Mesothelial cell of epicardium (in vitro differentiated cells): ENCODE measurements around the gene TICRR. TPM values are rescaled to one million over a fixed set of nuclear protein-coding genes. Genes with fewer than 3 reads are reported as not detected.
A peak's percentile ranks its signal among the peaks of the same experiment; 100 is the strongest.

ENCODE experiments used
- DNase-seq, 2 experiments: peaks; one replicate each; pipeline ENCODE4 v3.0.0; 2021; ENCODE audit warnings: low spot score in 2 of 2; ENCODE audit not compliant: unreplicated experiment in 2 of 2
- H3K27ac Mint-ChIP-seq: 2 replicates; pipeline ENCODE4 v1.8.0; 2021; ENCODE audit warnings: mixed read lengths
- H3K27me3 Mint-ChIP-seq: 2 replicates; pipeline ENCODE4 v1.8.0; 2021; ENCODE audit warnings: low read depth, mixed read lengths
- H3K36me3 Mint-ChIP-seq: 2 replicates; pipeline ENCODE4 v1.8.0; 2021; ENCODE audit warnings: mixed read lengths
- H3K4me1 Mint-ChIP-seq: 2 replicates; pipeline ENCODE4 v1.8.0; 2021; ENCODE audit warnings: mixed read lengths
- H3K4me3 Mint-ChIP-seq: 2 replicates; pipeline ENCODE4 v1.8.0; 2021; ENCODE audit warnings: mild to moderate bottlenecking, moderate library complexity, mixed read lengths
- H3K9me3 Mint-ChIP-seq: 2 replicates; pipeline ENCODE4 v1.8.0; 2021; ENCODE audit warnings: mixed read lengths
- total RNA-seq: library from RNA; stranded (reverse); gene quantifications from 3 replicates; pipeline ENCODE4 v1.2.1, GENCODE V29; 2021
- TF ChIP-seq, protein P1 (sequence below): fragments of 200-600 bp; sonication (generic); IDR thresholded peaks from one replicate; pipeline ENCODE4 v1.5.0; 2021; ENCODE audit warnings: antibody characterized with exemption; ENCODE audit not compliant: unreplicated experiment

TICRR gene
- total RNA-seq, 1 donor from 2014 or later: 10.2 TPM

DNA sequence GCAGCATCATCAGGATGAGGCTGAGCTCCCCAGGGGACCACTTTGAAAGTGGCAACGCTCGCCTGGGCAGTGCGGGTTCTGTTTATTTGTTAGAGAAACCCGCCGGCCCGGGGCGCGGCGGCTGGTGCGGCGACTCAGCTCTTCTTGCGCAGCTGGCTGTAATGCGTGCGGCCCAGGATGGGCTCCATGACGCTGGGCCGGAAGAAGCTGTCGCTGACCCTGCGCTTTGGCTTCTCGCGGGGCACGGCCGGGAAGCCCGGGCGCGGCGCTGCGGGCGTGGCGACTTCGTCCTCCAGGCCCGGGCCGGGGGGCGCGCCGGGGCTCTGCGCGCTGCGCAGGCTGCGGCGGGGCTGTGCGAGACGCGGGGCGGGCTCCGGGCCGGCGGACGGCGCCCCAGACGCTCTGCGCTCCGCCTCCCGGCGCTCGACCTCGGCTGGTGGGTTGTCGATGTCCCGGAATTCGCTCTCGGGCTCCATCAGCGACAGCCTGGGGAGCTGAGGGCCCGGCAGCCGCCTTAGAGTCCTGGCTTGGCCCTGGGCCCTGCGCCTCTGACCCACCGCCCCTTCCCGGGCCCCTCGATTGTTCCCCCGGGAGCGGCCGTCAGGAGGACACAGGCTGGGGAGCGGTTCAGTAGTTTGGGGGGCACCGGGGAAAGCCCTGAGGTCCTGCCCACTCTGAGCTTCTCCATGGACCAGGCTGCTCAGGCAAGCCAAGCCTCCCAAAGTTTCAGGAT, 90.3 kb downstream of the TICRR start:
- H3K27me3 Mint-ChIP-seq: peaks cover 3% of the 10 kb centered on the region
- peaks cover 11% of the 10 kb centered on the region for H3K4me1 Mint-ChIP-seq
- DNase-seq: peak in 1 of 2 experiments; percentile 68
- H3K36me3 Mint-ChIP-seq: no peaks in the 10 kb centered on the region
- no peaks in the 10 kb centered on the region for H3K9me3 Mint-ChIP-seq
- TF ChIP-seq, protein P1, sequence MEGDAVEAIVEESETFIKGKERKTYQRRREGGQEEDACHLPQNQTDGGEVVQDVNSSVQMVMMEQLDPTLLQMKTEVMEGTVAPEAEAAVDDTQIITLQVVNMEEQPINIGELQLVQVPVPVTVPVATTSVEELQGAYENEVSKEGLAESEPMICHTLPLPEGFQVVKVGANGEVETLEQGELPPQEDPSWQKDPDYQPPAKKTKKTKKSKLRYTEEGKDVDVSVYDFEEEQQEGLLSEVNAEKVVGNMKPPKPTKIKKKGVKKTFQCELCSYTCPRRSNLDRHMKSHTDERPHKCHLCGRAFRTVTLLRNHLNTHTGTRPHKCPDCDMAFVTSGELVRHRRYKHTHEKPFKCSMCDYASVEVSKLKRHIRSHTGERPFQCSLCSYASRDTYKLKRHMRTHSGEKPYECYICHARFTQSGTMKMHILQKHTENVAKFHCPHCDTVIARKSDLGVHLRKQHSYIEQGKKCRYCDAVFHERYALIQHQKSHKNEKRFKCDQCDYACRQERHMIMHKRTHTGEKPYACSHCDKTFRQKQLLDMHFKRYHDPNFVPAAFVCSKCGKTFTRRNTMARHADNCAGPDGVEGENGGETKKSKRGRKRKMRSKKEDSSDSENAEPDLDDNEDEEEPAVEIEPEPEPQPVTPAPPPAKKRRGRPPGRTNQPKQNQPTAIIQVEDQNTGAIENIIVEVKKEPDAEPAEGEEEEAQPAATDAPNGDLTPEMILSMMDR: no peak
- H3K4me3 Mint-ChIP-seq: peak overlapping the region; percentile 49
- H3K27ac Mint-ChIP-seq: no peak overlapping the region

DNA sequence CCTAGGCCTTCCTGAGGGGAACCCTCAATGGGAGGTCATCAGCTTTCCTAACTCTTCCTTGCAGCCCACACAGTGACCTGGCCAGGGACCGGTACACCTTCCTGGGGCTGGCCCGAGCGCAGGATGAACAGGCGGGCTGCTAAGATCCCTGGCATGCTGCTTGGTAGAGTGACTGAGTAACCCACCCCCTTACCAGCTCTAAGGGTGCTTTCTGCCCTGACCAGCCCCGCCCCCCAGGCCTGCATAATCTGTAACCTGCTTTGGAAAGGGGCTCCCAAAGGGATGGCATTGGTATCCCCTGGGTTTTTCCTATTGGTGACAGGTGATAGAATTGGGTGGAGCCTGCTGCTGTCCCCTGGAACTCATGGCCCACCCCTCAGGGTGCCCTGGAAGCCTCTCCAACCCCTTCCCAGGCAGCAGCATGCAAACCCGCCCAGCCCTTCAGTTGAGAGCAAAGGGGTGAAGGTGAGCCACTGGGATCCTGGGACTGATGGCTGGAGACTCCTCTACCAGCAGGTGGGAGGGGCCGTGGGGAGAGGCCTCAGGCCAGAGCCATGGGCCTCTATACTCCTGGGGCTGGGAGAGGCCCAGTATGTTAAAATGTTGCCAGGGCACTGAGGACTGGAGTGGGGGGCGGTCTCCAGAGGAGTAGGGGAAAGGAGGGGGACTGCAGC, 91.1 kb downstream of the TICRR start:
- H3K27me3 Mint-ChIP-seq: no peaks in the 10 kb centered on the region
- peak overlapping the region; percentile 39 for H3K4me3 Mint-ChIP-seq
- no peak overlapping the region for H3K27ac Mint-ChIP-seq
- DNase-seq: no peak
- H3K4me1 Mint-ChIP-seq: peaks cover 11% of the 10 kb centered on the region
- H3K9me3 Mint-ChIP-seq: no peaks in the 10 kb centered on the region
- H3K36me3 Mint-ChIP-seq: no peaks in the 10 kb centered on the region
- TF ChIP-seq, protein P1: no peak

DNA sequence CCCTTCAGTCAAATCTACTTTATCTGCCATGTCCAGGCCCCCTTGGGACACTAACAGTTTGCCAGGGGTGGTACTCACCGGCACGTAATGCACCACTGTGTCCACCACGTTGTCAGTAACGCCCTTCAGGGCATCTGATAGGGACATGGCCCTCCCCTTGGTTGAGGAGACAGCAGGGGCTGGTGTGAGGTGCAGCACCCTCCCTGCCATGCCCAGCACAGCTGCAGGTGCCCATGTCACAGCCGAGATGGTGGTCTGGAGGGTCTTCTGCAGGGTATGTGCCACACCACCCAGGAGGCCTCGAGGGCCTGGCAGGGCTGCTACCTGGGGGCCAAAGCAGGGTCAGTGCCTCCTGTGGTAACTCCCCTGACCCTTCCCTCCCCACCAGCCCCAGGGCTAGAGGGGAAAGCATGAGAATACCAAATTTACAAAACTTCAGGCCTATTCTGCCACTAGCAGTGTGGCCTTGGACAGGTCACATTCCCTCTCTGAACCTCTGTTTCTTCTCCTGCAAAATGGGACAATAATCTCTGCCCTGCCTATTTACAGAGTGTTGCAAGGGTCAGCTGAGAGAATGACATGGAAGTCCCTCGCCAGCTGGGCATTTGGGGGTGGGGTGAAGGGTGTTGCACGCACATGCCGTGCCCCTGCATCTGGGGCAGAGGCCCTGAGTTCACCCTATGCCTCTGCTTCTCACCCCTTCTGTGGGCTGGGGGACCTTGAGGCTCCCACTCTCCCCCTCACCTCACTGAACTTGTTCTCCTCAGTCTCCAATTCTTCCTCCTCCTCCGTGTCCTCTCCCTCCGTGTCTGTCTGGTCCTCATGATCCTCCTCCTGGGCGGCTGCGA, 91.8 kb downstream of the TICRR start:
- no peak overlapping the region for H3K27ac Mint-ChIP-seq
- DNase-seq: no peak
- TF ChIP-seq, protein P1: no peak
- H3K9me3 Mint-ChIP-seq: no peaks in the 10 kb centered on the region
- H3K4me3 Mint-ChIP-seq: peak overlapping the region; percentile 38
- H3K4me1 Mint-ChIP-seq: peaks cover 14% of the 10 kb centered on the region
- H3K36me3 Mint-ChIP-seq: no peaks in the 10 kb centered on the region
- H3K27me3 Mint-ChIP-seq: no peaks in the 10 kb centered on the region

DNA sequence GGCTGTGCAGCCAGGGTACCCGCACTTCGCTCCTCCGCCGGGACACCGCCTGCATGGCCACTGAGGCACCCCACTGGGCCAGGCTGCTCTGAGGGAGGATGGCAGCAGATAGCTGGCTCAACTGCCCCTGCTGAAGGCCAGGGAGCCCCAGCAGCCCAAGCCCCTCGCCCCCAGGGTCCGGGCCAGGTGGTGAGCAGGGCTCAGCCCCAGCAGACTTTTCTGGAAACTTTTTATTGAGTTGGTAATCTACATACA, 92.4 kb downstream of the TICRR start:
- no peaks in the 10 kb centered on the region for H3K36me3 Mint-ChIP-seq
- H3K4me1 Mint-ChIP-seq: peaks cover 14% of the 10 kb centered on the region
- peak overlapping the region; percentile 38 for H3K4me3 Mint-ChIP-seq

DNA sequence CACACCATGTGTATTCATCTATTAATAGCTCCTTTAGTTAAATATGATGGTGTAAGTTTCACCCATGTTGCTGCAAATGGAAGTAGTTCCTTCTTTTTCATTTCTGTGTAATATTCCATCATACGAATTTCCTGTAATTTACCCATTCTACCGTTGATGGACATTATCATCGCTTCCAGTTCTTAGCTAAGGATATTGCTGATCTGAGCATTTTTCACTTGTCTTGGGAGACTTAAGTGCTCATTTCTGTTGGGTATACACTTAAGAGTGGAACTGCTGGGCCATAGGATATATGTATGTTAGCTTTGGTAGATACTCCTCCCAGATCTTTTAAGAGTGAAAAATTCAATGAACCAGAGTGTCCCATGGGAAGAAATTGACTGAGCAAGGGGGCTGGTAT, 92.9 kb downstream of the TICRR start:
- no peaks in the 10 kb centered on the region for H3K9me3 Mint-ChIP-seq

More for the DNA sequence above, 92.4 kb downstream of the TICRR start:
- TF ChIP-seq, protein P1: no peak
- Mint-ChIP-seq H3K9me3 (no peaks in the 10 kb centered on the region), H3K27me3 (no peaks in the 10 kb centered on the region), H3K27ac (no peak overlapping the region)
- no peak for DNase-seq

More for the DNA sequence above, 92.9 kb downstream of the TICRR start:
- TF ChIP-seq, protein P1: no peak
- H3K4me1 Mint-ChIP-seq: peaks cover 12% of the 10 kb centered on the region
- no peaks in the 10 kb centered on the region for H3K27me3 Mint-ChIP-seq
- H3K36me3 Mint-ChIP-seq: no peaks in the 10 kb centered on the region
- H3K27ac Mint-ChIP-seq: no peak overlapping the region
- H3K4me3 Mint-ChIP-seq: no peak overlapping the region
- DNase-seq: no peak
